Measurements from ENCODE around the gene TRIM2. TPM values are rescaled to one million over a fixed set of nuclear protein-coding genes. Genes with fewer than 3 reads are reported as not detected.

Gene TRIM2
- total and polyA plus RNA-seq, 11 donors: 5.5 to 30.5 (median 18.5) TPM

GRCh38 chr4:153209410-153209809, 5.2 kb downstream of the TRIM2 start:
- H3K27ac ChIP-seq: no peak overlapping the region
- H3K4me3 ChIP-seq: no peak overlapping the region
- no peaks in the 10 kb centered on the region for H3K27me3 ChIP-seq
- 52 to 69% (median 64%) methylated on average over 5 of the region's 5 CpGs for WGBS, 4 donors
- ATAC-seq: no peak
- no peak for DNase-seq
- H3K36me3 ChIP-seq: no peaks in the 10 kb centered on the region
- TF ChIP-seq POLR2A (IDR thresholded peaks at IDR 0.05) (no peak), CTCF (IDR thresholded peaks at IDR 0.05) (no peak)
- intact Hi-C loops (cut with DNase I): loop anchor here in 8 of 10 donors (2.0 to 10.0 kb wide), 6 partner anchors 52 to 109 kb away; no protein-coding TSS in a partner anchor
- H3K9me3 ChIP-seq: peaks cover 0 to 4% (median 0%) of the 10 kb centered on the region in 12 donors
- peaks cover 0 to 41% (median 10%) of the 10 kb centered on the region in 12 donors for H3K4me1 ChIP-seq

- 24 to 55% (median 47%) methylated on average over 1 of the region's 1 CpG for WGBS, 4 donors
- ATAC-seq: no peak
- no peak for DNase-seq
- peaks cover 0 to 4% (median 0%) of the 10 kb centered on the region in 12 donors for H3K9me3 ChIP-seq
- peaks cover 0 to 41% (median 8%) of the 10 kb centered on the region in 12 donors for H3K4me1 ChIP-seq
- intact Hi-C loops (cut with DNase I): loop anchor here in 3 of 10 donors (10.0 kb wide), 2 partner anchors 56 to 364 kb away; no protein-coding TSS in a partner anchor
- peak overlapping the region in 1 of 12 donors; percentile 43 for H3K27ac ChIP-seq
- no peak overlapping the region for H3K4me3 ChIP-seq
- TF ChIP-seq CTCF (IDR thresholded peaks at IDR 0.05) (no peak), POLR2A (IDR thresholded peaks at IDR 0.05) (no peak)
- no peaks in the 10 kb centered on the region for H3K27me3 ChIP-seq
- H3K36me3 ChIP-seq: no peaks in the 10 kb centered on the region
These were observed 6.5 kb downstream of the TRIM2 start for GRCh38 chr4:153210727-153211126.

- intact Hi-C loops (cut with DNase I): loop anchor here in 3 of 10 donors (10.0 kb wide), 2 partner anchors 57 to 363 kb away; no protein-coding TSS in a partner anchor
- Histone ChIP-seq H3K36me3 (no peaks in the 10 kb centered on the region), H3K4me3 (no peak overlapping the region), H3K4me1 (peaks cover 0 to 41% (median 8%) of the 10 kb centered on the region in 12 donors), H3K27ac (no peak overlapping the region), H3K9me3 (peaks cover 0 to 4% (median 0%) of the 10 kb centered on the region in 12 donors), H3K27me3 (no peaks in the 10 kb centered on the region)
- TF ChIP-seq POLR2A (IDR thresholded peaks at IDR 0.05) (no peak), CTCF (IDR thresholded peaks at IDR 0.05) (no peak)
- WGBS, 4 donors: 87 to 93% (median 91%) methylated on average over 5 of the region's 5 CpGs
- ATAC-seq: no peak
- no peak for DNase-seq
These were observed 7.9 kb downstream of the TRIM2 start for GRCh38 chr4:153211986-153212728.

- intact Hi-C loops (cut with DNase I): loop anchor here in 3 of 10 donors (10.0 kb wide), 2 partner anchors 58 to 362 kb away; no protein-coding TSS in a partner anchor
- Histone ChIP-seq H3K9me3 (peaks cover 0 to 4% (median 0%) of the 10 kb centered on the region in 12 donors), H3K36me3 (no peaks in the 10 kb centered on the region), H3K4me3 (no peak overlapping the region), H3K4me1 (peaks cover 0 to 42% (median 8%) of the 10 kb centered on the region in 12 donors), H3K27me3 (no peaks in the 10 kb centered on the region), H3K27ac (no peak overlapping the region)
- ATAC-seq (peak; percentile 85 to 91 (median 86)), DNase-seq (no peak)
- no peak for TF ChIP-seq POLR2A (IDR thresholded peaks at IDR 0.05)
- WGBS, 4 donors: 58 to 70% (median 63%) methylated on average over 1 of the region's 1 CpG
These were observed 8.5 kb downstream of the TRIM2 start for GRCh38 chr4:153212736-153213135.

Measured in heart left ventricle (tissue), 16 donors.